ENCODE measurements around the gene C10orf95. TPM values are rescaled to one million over a fixed set of nuclear protein-coding genes. Genes with fewer than 3 reads are reported as not detected.

C10orf95 gene
- total RNA-seq, 1 experiment from 2014 or later, result 0.82 TPM

DNA sequence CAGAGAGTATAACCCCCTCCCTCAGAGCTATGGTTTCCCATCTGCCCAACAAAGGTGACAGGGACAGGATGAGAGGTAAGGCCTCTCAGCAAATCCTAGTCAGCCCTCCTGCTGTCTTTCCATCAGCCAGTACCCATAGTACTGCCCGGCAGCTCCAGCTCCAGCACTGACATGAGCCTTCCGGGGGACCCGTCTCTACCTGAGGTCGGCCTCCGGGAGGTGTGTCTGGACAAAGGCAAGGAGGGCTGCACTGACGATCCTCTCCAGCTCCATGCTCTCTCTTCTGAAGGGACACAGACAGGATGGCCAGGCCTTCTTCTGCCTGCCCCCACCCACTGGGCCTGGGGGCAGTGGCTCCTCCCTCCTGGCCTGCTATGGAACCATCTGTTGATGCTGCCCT, 26.4 kb downstream of the C10orf95 start:
- TF ChIP-seq, protein P1, sequence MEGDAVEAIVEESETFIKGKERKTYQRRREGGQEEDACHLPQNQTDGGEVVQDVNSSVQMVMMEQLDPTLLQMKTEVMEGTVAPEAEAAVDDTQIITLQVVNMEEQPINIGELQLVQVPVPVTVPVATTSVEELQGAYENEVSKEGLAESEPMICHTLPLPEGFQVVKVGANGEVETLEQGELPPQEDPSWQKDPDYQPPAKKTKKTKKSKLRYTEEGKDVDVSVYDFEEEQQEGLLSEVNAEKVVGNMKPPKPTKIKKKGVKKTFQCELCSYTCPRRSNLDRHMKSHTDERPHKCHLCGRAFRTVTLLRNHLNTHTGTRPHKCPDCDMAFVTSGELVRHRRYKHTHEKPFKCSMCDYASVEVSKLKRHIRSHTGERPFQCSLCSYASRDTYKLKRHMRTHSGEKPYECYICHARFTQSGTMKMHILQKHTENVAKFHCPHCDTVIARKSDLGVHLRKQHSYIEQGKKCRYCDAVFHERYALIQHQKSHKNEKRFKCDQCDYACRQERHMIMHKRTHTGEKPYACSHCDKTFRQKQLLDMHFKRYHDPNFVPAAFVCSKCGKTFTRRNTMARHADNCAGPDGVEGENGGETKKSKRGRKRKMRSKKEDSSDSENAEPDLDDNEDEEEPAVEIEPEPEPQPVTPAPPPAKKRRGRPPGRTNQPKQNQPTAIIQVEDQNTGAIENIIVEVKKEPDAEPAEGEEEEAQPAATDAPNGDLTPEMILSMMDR (IDR thresholded peaks at IDR 0.05; ENCODE audit: insufficient read depth in 1 of 2, low read depth in 1 of 2, low read length in 1 of 2, severe bottlenecking in 1 of 2, unreplicated experiment in 1 of 2), result no peak
- Mint-ChIP-seq H3K4me3 (ENCODE audit: unreplicated experiment) (no peak overlapping the region), H3K36me3 (ENCODE audit: insufficient read depth, unreplicated experiment) (peaks cover 22% of the 10 kb centered on the region), H3K27me3 (ENCODE audit: insufficient read depth, unreplicated experiment) (no peaks in the 10 kb centered on the region), H3K27ac (ENCODE audit: unreplicated experiment) (no peak overlapping the region), H3K9me3 (ENCODE audit: unreplicated experiment) (no peaks in the 10 kb centered on the region), H3K4me1 (ENCODE audit: low read depth, unreplicated experiment) (no peaks in the 10 kb centered on the region)
- DNase-seq, result no peak
- BruUV-seq (replicated peaks), result no TSS peak
- ChIA-PET CTCF (no interaction called here), POLR2A (interaction anchor here (0.5 kb wide), 1 partner anchor 22 kb away, joined by 7 read pairs; no protein-coding TSS in a partner anchor)
- intact Hi-C loops (cut with micrococcal nuclease; ENCODE audit: unreplicated experiment), result loop anchor here (5.0 kb wide), 1 partner anchor 157 kb away; no protein-coding TSS in a partner anchor
- Histone ChIP-seq H3K9me3 (no peaks in the 10 kb centered on the region), H3K27me3 (replicated peaks; ENCODE audit: control insufficient read depth, insufficient read depth, low read length) (no peaks in the 10 kb centered on the region), H3K4me1 (peaks cover 5% of the 10 kb centered on the region; the same call in 1 of the 2 replicates), H3K36me3 (ENCODE audit: control insufficient read depth, insufficient read depth, low read length) (0 out of 2 replicates have a peak, but pooled peaks cover 1% of the 10 kb centered on the region), H3K4me3 (ENCODE audit: low read depth, low read length) (no peak overlapping the region)

- POLR2A ChIA-PET, result interaction anchor here (0.6 to 2.7 kb wide), 2 partner anchors 8 to 179 kb away, joined by 4 to 20 read pairs; partner anchors contain the start of genes CUEDC2 and GBF1
These were observed 27.2 kb downstream of the C10orf95 start for GRCh38 chr10:102424145-102424544.

DNA sequence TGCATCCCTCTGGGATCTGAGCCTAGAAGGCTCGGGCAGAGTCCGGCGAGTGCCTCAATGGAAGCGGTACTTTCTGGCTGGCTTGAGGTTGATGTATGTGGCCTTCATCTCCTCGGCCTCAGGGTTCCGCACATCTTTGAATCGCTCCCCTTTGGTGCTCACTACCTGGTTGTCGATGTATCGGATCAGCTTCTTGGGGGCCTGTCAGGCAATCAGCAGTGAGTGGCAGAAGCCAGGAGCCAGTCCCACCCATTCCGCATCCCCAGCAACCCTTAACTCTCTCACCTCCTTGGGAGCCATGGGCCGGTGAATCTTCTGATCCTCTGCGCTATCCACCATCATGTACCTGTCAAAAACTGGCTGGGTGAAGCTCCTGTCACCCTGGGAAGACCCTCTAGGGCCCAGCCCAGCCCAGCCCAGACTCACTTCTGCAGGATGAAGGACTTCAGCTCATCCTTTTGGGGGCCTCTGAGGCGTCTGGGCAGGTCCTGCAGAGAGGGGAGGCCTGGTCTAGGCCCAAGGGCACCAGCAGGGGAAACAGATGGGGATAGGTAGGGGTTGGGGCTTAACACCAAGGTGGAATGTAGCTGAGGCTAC, 27.9 kb downstream of the C10orf95 start:
- no peak overlapping the region; the same call in 1 of the 2 replicates for H3K4me3 ChIP-seq (ENCODE audit: low read depth, low read length)
- TSS peak; percentile 27 for BruUV-seq (replicated peaks)

More at GRCh38 chr10:102424145-102424544, 27.2 kb downstream of the C10orf95 start:
- Mint-ChIP-seq H3K27ac (ENCODE audit: unreplicated experiment) (no peak overlapping the region), H3K4me3 (ENCODE audit: unreplicated experiment) (no peak overlapping the region), H3K36me3 (ENCODE audit: insufficient read depth, unreplicated experiment) (peaks cover 30% of the 10 kb centered on the region), H3K27me3 (ENCODE audit: insufficient read depth, unreplicated experiment) (no peaks in the 10 kb centered on the region), H3K4me1 (ENCODE audit: low read depth, unreplicated experiment) (peaks cover 3% of the 10 kb centered on the region), H3K9me3 (ENCODE audit: unreplicated experiment) (no peaks in the 10 kb centered on the region)
- TF ChIP-seq, protein P1 (IDR thresholded peaks at IDR 0.05; ENCODE audit: insufficient read depth in 1 of 2, low read depth in 1 of 2, low read length in 1 of 2, severe bottlenecking in 1 of 2, unreplicated experiment in 1 of 2), result no peak
- no peaks in the 10 kb centered on the region for H3K9me3 ChIP-seq
- BruUV-seq (replicated peaks), result no TSS peak
- CTCF ChIA-PET, result interaction anchor here (5.3 kb wide), 1 partner anchor 30 kb away, joined by 28 read pairs; the partner anchor contains the start of gene NFKB2
- no peak overlapping the region for H3K4me3 ChIP-seq (ENCODE audit: low read depth, low read length)
- H3K4me1 ChIP-seq, result peaks cover 5% of the 10 kb centered on the region; the same call in 1 of the 2 replicates
- DNase-seq, result no peak
- no peaks in the 10 kb centered on the region for H3K27me3 ChIP-seq (replicated peaks; ENCODE audit: control insufficient read depth, insufficient read depth, low read length)
- intact Hi-C loops (cut with micrococcal nuclease; ENCODE audit: unreplicated experiment), result loop anchor here (5.0 kb wide), 1 partner anchor 158 kb away; no protein-coding TSS in a partner anchor
- H3K36me3 ChIP-seq (ENCODE audit: control insufficient read depth, insufficient read depth, low read length), result 0 out of 2 replicates have a peak, but pooled peaks cover 1% of the 10 kb centered on the region

More for the DNA sequence above, 27.9 kb downstream of the C10orf95 start:
- H3K4me1 Mint-ChIP-seq (ENCODE audit: low read depth, unreplicated experiment), result peaks cover 7% of the 10 kb centered on the region
- no peak for DNase-seq
- TF ChIP-seq, protein P1 (IDR thresholded peaks at IDR 0.05; ENCODE audit: insufficient read depth in 1 of 2, low read depth in 1 of 2, low read length in 1 of 2, severe bottlenecking in 1 of 2, unreplicated experiment in 1 of 2), result no peak
- no peaks in the 10 kb centered on the region for H3K27me3 ChIP-seq (replicated peaks; ENCODE audit: control insufficient read depth, insufficient read depth, low read length)
- intact Hi-C loops (cut with micrococcal nuclease; ENCODE audit: unreplicated experiment), result loop anchor here (5.0 kb wide), 1 partner anchor 159 kb away; no protein-coding TSS in a partner anchor
- no peak overlapping the region for H3K27ac Mint-ChIP-seq (ENCODE audit: unreplicated experiment)
- H3K4me3 Mint-ChIP-seq (ENCODE audit: unreplicated experiment), result no peak overlapping the region
- H3K27me3 Mint-ChIP-seq (ENCODE audit: insufficient read depth, unreplicated experiment), result no peaks in the 10 kb centered on the region
- H3K4me1 ChIP-seq, result peaks cover 5% of the 10 kb centered on the region; the same call in 1 of the 2 replicates
- ChIA-PET CTCF (interaction anchor here (0.7 to 5.3 kb wide), 8 partner anchors 9 to 254 kb away, joined by 3 to 37 read pairs (median 9); partner anchors contain the start of genes CUEDC2, ELOVL3 and NFKB2), POLR2A (interaction anchor here (0.6 to 2.7 kb wide), 3 partner anchors 9 to 178 kb away, joined by 3 to 20 read pairs (median 4); partner anchors contain the start of genes CUEDC2 and GBF1)
- peaks cover 33% of the 10 kb centered on the region for H3K36me3 Mint-ChIP-seq (ENCODE audit: insufficient read depth, unreplicated experiment)
- H3K9me3 Mint-ChIP-seq (ENCODE audit: unreplicated experiment), result no peaks in the 10 kb centered on the region
- 0 out of 2 replicates have a peak, but pooled peaks cover 1% of the 10 kb centered on the region for H3K36me3 ChIP-seq (ENCODE audit: control insufficient read depth, insufficient read depth, low read length)
- H3K9me3 ChIP-seq, result no peaks in the 10 kb centered on the region
